ENCODE data around the gene SCGB1D4.
"Not testable (repeated sequence)": the region's sequence is repeated elsewhere in the genome, so short reads cannot be mapped to it uniquely, and the experiment has no call there.

Gene SCGB1D4, protein sequence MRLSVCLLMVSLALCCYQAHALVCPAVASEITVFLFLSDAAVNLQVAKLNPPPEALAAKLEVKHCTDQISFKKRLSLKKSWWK

DNA sequence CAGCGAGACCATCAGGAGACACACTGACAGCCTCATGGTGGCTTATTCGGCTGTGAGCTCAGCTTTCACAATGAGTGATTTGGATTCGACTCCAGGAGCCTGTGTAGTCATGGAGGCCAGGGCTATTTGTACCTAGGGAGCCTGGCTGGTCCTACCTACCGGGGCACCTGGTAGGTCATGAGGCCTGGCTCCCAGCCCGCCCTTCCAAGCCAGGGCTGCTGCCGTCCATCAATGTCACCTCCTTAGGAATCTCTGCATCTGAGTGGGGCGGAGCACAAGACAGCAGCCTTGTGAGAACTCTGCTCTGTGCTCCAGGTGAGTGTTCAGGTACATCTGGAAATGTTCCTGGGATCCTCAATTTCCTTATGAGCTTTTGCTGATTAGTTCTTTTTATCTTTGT, at the start of gene SCGB1D4:
TSS of gene SCGB1D4 (minus strand) at position 101 of the 400 bp plus-strand sequence. CDS start at position 36, 65 bp downstream.
- no peak for DNase-seq

DNA sequence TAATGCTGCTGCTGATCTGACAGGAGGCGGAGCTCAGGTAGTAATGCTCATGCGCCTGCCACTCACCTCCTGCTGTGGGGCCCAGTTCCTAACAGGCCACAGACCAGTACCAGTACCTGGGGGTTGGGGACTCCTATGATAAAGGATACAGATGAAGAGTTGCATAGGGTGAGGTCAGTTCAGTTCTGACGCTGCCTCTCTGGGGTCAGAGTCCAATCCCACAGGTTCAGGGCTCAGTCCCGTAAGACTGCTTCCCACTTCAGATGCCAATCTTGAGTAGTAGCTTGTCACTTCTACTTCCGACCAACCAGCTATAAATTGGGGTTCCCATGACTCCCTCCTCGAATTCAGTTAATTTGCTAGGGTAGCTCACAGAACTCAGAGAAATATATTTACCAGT, 47.0 kb upstream of the SCGB1D4 start:
- no peak for DNase-seq

DNA sequence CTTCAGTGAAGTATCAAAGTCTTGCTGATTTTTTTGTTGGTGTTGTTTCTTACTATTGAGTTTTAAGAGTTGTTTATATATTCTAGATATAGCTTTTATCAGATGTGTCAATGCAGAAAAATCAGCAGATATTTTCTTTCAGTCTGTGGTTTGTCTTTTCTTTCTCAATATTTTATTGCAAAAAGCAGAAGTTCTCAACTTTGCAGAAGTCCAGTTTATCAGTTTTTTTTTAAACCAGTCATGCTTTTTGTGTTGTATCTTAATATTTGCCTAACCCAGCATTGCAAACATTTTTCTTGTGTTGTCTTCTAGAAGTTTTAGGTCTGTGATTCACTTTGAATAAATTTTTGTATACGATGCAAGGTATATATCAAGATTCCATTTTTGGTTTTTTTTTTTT, 45.3 kb upstream of the SCGB1D4 start:
- no peak for DNase-seq

DNA sequence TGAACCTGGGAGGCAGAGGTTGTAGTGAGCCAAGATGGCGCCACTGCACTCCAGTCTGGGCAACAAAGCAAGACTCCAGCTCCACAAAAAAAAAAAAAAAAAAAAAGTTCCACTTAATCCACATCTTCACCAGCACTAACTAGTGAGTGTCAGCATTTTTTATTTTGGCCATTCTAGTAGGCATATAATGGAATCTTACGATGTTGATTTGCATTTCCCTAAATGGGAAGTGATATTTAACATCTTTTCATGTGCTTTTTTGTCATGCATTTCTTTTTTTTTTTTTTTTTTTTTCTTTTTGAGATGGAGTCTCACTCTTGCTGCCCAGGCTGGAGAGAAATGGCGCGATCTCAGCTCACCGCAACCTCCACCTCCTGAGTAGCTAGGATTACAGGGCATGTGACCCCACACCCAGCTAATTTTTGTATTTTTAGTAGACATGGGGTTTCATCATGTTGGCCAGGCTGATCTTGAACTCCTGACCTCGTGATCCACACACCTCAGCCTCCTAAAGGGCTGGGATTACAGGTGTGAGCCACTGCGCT, 44.8 kb upstream of the SCGB1D4 start:
- DNase-seq, result not testable (repeated sequence)

DNA sequence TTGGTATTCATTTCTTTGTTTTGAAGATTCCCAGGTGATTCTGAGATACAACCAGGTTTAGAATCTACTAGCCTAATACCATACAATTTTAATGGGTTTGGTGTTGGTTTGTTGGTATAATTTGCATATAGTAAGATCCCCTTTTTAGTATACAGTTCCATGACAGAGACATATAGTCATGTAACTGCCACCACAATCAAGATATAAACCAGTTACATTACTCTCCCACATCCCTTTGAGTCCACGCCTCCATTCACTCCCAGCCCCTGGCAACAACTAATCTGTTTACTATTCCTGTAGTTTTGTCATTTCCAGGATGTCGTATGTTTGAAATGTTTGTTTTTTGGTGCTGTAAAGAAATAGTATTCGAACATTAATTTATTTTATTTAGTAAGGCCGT, 42.7 kb upstream of the SCGB1D4 start:
- DNase-seq, result no peak

DNA sequence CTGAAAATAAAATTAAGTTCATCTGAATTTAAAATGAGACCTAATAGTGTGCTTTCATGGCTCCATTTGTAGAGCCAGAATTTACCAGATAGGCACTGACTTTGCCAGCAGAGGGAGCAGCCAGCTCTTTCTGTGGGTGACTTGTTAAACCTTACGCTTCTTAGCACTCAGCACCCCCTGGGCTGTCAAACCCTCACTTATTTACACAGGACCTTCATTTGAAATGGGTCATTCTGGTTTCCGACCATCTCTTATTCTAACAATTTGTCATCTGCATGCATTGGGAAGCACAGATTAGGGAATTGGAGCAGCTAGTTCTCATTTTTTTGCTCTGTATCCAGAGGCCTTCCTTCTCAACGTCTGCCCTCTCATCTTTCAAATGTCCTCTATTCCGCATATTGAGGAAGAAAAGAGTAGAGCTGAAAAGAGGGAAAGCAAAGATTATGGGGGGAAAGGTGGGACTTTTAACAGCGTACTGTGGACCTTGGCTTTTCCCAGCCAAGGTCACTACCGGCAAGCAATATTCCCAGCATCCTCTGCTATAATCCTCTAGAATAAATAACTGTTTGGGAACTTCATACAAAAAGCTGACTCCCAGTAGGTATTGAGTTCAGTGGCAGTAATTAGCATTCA, 41.5 kb upstream of the SCGB1D4 start:
- peak; percentile 2 for DNase-seq

DNA sequence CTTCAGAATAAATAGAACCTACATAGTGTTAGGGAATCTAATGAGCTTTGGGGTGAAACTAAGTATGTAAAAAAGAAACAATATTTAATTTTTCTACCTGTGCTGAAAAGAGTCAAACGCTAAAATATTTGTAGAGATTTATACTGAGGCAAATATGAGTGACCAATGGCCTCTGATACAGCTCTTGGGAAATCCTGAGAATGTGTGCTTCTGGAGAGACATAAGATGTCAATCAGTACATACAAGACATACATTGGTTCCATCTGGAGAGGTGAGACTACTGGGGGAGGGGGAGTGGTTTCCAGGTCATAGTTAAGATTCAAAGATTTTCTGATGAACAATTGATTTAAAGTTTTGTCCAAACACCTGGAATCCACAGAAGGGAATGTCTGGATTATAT, 39.3 kb upstream of the SCGB1D4 start:
- no peak for DNase-seq

DNA sequence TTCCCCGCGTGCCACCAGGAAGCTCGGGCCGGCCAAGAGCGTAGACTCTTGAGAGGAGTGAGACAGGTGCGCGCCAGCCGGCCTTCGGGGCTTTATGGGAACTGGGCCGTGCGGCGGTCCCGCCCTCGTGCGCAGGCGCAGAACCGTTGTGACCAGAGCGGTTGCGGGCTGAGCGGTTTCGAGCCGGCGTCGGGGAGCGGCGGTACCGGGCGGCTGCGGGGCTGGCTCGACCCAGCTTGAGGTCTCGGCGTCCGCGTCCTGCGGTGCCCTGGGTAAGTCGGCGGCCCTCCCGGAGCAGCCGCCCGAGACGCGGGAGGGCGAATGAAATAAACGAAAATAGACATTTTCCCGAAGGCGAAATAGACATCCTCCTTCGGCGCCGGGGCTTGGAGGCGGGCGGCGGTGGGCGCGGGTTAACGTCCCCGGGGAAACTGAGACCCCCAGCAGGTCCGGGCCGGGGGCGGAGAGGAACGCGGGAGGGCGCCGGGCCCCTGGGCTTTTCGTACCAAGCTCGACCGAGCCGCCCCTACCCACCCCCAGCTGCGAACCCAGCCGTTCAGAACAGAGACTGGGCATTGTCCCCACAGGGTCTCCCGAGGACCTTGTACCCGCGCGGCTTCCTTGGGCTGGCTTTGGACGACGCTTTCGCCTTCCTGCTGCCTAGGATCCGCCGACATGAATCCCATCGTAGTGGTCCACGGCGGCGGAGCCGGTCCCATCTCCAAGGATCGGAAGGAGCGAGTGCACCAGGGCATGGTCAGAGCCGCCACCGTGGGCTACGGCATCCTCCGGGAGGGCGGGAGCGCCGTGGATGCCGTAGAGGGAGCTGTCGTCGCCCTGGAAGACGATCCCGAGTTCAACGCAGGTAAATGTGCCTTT, 38.7 kb upstream of the SCGB1D4 start, which contains the start of gene ASRGL1:
TSS of gene ASRGL1 (plus strand) at position 146 of the 879 bp plus-strand sequence. CDS start at position 676, 530 bp downstream.
- peak; percentile 87 for DNase-seq

DNA sequence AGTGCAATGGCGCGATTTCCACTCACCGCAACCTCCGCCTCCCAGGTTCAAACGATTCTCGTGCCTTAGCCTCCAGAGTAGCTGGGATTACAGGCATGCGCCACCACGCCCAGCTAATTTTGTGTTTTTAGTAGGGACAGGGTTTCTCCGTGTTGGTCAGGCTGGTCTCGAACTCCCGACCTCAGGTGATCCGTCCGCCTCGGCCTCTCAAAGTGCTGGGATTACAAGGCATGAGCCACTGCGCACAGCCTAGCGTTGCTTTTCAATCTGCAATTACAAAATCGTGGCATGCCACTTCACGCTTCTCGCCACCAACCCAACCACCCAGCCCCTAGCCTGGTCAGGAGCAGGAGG, 38.1 kb upstream of the SCGB1D4 start:
- not testable (repeated sequence) for DNase-seq

DNA sequence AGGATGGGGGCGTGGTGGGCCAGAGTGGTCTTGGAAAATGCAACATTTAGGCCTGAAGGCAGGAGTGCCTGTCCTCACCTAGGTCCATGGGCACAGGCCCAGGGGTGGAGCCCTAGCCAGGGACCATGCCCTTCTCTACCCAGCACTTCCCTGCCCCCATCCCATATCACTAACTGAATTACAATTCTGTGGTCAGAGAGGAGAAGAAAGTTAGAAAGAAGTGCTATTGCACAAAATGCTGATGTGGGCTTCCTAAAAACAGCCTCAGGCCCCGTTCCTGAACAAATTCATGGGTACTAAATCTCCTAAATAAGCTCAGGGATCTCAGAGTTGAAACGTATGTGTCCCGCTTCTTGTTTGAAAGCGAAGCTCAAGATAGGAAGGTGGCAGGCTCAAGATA, 34.9 kb upstream of the SCGB1D4 start:
- no peak for DNase-seq

DNA sequence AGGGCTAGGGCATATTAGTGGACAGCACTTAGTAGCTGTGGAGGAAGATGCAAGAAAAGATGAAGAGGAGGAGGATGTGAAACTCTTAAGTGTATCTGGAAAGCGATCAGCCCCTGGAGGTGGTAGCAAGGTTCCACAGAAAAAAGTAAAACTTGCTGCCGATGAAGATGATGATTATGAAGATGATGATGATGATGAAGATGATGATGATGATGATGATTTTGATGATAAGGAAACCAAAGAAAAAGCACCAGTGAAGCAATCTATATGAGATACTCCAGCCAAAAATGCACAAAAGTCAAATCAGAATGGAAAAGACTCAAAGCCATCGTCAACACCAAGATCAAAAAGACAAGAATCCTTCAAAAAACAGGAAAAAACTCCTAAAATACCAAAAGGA, 32.4 kb upstream of the SCGB1D4 start:
- not testable (repeated sequence) for DNase-seq

DNA sequence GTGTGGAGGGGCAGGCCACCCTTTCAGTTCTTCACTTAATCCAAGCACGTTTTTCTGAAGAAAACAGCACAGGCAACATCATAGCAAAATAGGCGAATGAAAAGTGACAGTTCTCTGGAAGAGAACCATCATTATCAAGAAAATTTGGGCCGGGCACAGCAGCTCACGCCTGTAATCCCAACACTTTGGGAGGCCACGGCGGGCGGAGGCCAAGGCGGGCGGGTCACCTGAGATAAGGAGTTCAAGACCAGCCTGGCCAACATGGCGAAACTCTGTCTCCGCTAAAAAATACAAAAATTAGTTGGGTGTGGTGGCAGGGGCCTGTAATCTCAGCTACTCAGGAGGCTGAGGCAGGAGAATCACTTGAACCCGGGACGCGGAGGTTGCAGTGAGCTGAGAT, 28.7 kb upstream of the SCGB1D4 start:
- DNase-seq, result not testable (repeated sequence)

DNA sequence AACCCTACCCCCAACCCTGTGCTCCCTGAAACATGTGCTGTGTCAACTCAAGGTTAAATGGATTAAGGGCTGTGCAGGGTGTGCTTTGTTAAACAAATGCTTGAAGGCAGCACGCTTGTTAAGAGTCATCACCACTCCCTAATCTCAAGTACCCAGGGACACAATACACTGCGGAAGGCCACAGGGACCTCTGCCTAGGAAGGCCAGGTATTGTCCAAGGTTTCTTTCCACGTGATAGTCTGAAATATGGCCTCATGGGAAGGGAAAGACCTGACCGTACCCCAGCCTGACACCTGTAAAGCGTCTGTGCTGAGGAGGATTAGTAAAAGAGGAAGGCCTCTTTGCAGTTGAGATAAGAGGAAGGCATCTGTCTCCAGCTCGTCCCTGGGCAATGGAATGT, 27.8 kb upstream of the SCGB1D4 start:
- not testable (repeated sequence) for DNase-seq

DNA sequence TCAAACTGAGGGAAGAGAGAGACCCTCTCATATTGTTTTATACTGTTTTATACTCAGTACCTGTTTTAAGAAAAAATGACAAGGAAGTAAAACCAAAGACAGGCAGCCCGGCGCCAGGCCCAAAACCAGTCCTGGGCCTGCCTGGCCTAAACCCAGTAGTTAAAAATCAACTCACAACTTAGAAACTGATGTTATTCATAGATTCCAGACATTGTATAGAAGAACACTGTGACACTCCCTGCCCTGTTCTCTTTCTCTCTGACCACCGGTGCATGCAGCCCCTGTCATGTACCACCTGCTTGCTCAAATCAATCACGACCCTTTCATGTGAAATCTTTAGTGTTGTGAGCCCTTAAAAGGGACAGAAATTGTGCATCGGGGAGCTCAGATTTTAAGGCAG, 26.9 kb upstream of the SCGB1D4 start:
- not testable (repeated sequence) for DNase-seq

DNA sequence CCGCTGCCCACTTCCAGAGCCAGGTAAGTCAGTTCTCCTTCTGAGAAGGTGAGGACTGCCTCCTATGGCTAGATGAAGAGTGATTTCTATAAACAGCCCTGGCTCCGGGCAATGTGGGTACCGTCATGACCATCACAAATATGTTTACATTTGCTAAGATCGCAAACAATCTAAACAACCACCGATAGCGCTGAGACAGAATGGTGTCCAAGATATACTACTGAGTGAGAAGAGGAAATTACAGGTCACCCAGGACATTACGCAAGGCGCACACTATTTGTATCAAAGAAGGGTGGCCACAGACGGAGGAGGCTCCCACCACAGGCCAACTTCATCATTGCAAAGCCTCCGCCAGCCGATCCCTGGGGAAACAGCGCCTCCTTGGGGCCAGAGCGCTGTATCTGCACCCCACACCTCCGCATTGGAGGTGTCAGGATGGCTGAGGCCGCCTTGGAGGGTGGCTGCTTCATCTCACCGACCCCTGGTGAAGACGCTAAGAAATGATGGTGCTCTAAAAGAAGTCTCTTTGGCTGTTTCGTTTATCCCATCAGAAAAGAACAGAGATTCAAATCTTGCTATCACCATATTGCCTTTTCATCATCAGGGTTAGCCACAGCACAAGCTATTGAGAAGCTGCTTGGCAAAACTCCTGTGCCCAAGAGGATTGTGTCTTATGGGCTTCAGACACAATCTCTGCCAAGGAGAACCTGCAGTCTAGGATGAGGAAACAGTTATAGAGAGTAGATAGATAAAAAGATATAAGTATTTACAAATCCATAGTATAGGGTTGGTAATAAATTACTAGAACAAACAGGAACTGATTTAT, 26.1 kb upstream of the SCGB1D4 start:
- DNase-seq, result peak; percentile 74

DNA sequence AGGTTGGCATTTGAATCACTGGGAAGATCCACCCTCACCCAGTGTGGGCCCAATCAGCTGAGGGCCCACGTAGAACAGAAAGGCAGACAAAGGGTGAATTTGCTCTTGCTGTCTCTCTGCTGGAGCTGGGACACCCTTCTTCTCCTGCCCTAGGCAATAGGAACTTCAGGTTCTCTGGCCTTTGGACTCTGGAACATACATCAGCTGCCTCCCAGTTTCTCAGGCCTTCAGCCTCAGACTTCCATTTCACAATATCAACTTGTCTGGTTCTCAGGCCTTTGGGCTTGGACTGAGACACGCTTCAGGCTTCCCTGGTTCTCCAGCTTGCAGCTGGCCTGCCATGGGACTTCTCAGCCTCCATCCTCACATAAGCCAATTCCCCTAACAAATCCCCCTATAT, 23.6 kb upstream of the SCGB1D4 start:
- no peak for DNase-seq

DNA sequence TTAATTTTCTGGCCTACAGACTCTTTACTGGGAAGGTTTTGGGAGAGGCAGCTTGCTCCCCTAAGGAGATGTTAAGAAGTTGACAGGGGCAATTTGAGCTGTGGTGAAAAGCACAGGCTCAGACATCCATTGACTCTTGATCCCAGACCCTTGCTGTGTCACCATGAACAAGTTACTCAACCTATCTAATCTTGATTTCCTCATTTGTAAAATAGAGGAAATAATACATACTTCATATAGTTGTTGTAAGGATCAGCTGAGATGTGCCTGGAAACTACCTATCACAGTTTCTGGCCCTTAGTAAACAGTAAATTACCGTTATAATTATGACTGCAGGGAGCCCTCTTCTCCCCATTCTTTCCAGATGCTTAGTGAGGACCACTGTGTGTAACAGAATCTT, 16.6 kb upstream of the SCGB1D4 start:
- DNase-seq, result no peak

DNA sequence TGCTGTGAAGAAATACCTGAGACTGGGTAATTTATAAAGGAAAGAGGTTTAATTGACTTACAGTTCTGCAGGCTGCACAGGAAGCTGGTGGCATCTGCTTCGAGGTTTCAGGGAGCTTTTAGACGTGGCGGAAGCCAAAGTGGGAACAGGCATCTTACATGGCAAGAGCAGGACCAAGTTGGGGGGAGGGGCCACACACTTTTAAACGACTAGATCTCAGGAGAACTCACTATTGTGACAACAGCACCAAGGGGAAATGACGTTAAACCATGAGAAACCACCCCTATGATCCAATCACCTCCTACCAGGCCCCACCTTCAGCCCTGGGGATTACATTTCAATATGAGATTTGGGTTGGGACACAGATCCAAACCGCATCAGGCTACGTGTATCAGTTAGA, 11.1 kb upstream of the SCGB1D4 start:
- DNase-seq, result no peak

DNA sequence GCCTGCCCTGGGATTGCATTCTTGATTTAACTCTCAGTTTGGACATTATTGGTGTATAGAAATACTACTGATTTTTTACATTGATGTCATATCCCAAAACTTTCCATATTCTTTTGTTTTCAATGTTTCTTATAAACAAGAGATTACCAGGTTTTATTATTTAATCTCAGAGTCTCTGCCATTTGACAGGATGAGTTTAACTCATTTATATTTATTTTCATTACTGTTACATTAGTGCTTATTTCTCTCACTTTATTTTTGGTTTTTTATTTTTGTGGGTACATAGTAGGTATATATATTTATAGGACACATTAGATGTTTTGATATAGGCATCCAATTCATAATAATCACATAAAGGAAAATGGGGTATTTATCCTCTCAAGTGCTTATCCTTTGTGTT, 9.1 kb upstream of the SCGB1D4 start:
- DNase-seq, result no peak

DNA sequence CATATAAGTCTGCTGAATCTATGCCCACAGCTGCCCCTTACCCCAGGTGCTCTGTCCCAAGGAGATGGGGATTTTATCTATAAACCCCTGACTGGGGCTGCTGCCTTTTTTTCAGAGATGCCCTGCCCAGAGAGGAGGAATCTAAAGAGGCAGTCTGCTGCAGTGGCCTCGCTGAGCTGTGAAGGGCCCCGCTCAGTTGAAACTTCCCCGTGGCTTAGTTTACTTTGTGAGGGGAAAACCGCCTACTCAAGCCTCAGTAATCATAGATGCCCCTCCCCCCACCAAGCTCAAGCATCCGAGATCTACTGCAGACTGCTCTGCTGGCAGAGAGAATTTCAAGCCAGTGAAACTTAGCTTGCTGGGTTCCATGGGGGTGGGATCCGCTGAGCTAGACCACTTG, 7.4 kb upstream of the SCGB1D4 start:
- no peak for DNase-seq

DNA sequence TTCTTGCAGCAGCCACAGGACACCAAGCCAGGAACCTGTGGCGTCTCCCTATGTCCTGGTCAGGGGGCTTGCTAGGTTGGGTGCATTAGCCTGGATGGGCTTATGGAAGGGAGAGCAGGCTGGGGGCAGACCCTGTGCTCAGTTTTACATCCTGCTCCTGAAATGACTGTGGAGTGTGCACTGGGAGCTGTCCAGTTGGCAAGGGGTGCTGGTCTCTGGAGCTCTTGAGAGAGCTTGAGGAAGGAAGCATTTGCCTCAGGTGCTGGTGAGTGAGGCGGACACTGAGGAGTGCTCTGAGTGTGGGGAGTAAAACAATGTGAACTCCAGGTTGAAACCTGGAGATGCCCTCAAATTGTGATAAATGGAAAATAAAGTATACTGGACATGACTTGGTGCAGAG, 3.4 kb downstream of the SCGB1D4 start:
- DNase-seq, result no peak

DNA sequence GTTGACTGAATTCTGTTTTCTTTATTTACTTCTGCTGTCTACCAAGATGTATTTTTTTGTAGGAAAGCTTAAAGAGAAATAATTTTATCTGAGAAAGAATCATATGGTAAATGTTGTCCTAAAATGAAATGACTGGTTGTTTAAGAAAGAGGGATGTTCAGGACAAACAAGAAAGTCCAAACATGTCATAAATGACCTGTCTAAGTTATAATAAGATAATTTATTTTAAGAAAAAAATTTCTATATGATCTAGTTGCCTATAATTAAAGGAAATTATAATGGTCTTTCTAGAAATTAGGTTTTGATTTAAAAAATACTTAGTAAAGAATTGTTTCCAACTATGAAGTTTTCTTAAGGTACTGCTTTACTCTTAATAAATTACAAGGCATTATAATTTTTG, 18.4 kb downstream of the SCGB1D4 start:
- no peak for DNase-seq

DNA sequence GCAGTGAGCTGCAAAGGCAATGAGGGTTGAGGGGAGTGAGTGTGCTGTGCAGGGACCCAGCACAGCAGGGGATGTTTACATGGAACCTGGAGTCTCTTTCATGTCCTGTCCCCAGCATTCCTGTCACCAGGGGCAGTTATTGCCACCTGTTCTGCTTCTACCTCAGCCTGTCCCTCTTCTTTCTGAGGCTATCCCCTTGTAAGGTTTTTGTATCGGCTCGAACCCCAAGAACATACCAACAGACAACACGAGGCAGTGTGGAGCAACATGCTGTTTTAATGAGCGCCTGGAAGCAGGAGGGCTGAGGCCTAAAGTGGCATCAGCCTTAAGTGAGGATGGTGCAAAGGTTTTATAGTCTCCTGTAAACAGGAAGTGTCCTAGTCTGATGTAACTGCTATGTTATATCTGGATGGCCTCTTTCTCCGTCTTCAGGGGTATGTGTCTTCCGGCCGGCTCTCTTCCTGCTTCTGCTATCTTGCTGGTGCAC, 25.0 kb downstream of the SCGB1D4 start:
- no peak for DNase-seq

All from NCI-H2227 treated with DMSO at 0.1 percent for 48 hours (cell line).